ENCODE data around the gene DSCAM. TPM values are rescaled to one million over a fixed set of nuclear protein-coding genes. Genes with fewer than 3 reads are reported as not detected.

Gene DSCAM
- total RNA-seq, 1 experiment from 2014 or later, result not detected

DNA sequence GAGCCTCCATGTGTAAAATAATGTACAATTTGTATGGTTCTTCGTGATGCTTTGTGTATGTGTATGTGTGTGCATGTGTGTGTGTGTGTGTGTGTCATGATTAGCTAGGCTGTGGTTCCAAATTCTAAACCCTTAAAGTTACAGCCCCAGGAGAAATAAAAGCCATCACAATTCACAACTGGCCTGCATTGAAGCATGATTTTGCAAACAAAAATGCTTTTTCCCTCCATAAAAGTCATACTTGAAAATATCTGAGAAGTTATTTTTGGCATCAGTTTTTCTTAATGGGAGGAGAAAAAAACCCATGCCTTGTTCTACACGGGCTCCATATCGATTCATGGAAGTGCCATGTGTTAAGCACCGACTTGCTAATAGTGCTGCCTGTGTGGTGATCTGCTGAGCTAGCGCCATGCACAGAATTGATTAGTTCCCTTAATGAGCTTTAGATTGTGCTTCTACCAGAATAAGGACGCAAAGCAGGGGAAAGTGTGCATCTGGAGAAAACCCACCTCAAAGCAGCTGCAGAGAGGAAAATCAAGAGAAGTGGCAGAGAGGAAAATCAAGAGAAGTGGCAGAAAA, 207.3 kb downstream of the DSCAM start:
- in situ Hi-C loops (cut with HindIII; ENCODE audit: low pct_unique_long_range_greater_than_20kb, low sequenced_read_pairs), result no loop called here
- no peak for DNase-seq (ENCODE audit: low read depth)

DNA sequence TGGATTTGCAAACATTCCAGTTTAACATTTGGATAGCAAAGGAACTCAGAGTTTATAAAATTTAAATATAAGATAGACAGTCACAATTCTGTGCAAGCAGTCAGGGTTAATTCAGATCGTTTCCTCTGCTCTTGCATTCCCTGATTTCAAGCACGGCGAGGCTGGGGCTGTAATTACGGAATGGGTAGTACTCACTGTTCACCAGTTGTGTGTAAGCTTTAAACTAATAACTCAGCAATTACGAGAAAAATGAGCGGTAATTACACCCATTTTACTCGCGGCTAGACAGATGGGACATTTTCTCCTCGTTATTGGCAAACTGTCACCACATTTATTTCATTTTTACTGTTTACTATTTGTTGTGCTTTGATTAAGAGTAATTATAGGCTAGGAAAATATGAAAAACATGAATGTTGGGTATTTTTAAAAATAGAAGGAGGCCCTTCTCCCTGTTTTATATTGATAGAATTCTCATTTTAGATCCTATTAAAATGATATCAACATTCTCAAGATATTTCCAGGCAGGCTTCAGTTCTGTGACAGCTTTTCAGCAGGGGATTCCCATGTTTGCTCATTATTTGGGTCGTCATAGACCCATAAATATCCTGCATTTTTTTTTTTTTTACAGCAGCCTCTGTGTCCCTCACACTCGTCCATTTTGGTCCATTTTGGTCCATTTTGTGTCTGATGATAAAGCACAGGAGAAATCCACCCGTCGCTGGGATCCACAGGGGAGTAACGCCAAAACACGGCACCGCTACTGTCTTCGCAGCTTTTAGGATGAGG, 208.3 kb downstream of the DSCAM start:
- no peak for DNase-seq (ENCODE audit: low read depth)
- in situ Hi-C loops (cut with HindIII; ENCODE audit: low pct_unique_long_range_greater_than_20kb, low sequenced_read_pairs), result no loop called here

DNA sequence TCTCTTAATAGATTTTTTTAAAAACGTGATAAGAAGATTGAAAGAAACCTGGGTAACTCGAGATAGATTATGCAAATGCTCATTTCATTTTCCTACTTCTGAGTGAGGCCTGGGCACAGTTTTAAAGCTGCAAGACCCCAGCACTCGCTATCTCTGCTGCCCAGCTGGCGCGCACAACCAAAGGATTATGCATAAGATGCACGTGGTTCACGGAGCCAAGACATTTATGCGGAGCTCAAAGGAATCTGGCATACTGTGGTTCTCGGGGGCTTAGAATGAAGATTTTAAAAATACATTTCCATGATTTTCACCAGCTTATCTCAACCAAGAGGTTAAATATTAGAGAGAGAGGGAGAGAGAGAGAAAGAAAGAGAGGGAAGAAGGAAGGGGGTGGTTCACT, 210.9 kb downstream of the DSCAM start:
- no peak for DNase-seq (ENCODE audit: low read depth)
- in situ Hi-C loops (cut with HindIII; ENCODE audit: low pct_unique_long_range_greater_than_20kb, low sequenced_read_pairs), result no loop called here

DNA sequence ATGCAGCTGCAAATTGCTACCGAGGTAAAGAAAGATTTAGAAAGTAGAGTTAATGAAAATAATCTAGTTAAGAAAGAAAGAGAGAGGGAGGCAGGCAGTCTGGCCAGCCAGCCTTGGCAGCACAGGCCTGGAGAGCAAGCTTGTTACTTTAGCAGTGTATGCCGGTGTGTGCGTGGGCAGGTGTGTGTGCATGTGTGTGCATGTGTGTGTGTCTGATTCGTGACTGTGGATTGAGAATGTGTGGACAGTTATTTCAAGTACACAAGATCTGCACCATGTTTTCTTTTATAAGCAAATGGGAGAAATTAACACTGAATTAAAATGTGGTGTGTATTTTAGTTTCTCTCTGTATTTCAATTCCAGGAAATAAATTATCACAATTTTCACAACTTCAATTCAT, 211.6 kb downstream of the DSCAM start:
- no peak for DNase-seq (ENCODE audit: low read depth)
- in situ Hi-C loops (cut with HindIII; ENCODE audit: low pct_unique_long_range_greater_than_20kb, low sequenced_read_pairs), result no loop called here

DNA sequence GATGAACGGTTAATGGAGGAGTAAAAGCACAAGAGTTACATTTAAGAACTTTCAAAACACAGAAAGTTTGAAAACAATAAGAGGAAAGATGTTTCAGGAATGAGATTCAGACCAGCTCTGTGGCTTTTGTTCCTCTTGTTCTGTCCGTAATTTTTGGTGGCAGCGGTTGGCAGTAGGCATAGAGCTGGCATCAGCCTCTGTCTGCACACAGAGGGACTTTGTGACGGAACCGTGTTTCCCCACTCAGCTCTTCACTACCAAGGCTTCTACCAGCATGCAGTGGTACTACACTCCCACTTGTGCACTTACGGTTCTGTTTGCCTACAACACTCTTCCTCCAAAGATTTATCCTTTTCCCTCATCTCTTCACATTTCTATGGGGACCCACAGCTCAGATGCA, 212.8 kb downstream of the DSCAM start:
- DNase-seq (ENCODE audit: low read depth), result no peak
- in situ Hi-C loops (cut with HindIII; ENCODE audit: low pct_unique_long_range_greater_than_20kb, low sequenced_read_pairs), result no loop called here

DNA sequence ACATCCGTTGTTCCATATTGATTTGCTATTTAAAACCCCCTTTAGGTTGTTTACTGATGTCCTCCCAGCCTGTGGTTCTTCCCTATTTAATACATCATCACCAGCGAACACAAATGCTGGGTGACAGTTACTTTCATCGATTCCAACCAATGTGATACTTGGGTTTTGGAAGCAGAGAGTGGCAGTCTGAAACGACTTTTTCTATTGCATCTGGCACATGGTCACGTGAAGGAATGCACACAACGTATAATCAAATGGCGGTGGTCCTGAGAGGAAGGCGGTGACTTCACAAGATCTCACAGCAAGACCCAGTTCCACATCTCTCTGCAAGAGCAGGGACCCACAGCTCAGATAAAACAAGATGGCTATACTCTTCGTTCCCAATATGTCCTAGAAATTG, 213.9 kb downstream of the DSCAM start:
- no peak for DNase-seq (ENCODE audit: low read depth)

DNA sequence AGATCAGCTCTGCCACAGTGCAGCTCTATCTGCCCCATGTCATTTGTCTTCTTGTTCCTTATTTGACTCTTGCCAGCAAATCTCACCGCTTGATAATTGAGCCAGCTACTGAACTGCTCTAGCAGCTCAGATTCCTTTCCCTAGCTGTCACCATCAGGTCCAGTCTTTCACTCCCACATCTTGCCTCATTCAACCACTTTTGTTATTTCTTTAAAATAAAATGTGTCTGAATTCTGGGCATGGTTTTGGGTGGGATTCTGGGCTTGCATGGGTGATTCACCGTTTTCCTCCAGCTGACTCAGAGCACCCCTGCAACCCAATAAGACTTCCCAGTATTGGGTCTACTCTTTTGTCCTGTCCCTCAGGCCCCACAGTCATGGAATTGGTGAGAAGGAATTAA, 215.7 kb downstream of the DSCAM start:
- no peak for DNase-seq (ENCODE audit: low read depth)
- in situ Hi-C loops (cut with HindIII; ENCODE audit: low pct_unique_long_range_greater_than_20kb, low sequenced_read_pairs), result no loop called here

More for the DNA sequence above, 213.9 kb downstream of the DSCAM start:
- in situ Hi-C loops (cut with HindIII; ENCODE audit: low pct_unique_long_range_greater_than_20kb, low sequenced_read_pairs), result no loop called here

DNA sequence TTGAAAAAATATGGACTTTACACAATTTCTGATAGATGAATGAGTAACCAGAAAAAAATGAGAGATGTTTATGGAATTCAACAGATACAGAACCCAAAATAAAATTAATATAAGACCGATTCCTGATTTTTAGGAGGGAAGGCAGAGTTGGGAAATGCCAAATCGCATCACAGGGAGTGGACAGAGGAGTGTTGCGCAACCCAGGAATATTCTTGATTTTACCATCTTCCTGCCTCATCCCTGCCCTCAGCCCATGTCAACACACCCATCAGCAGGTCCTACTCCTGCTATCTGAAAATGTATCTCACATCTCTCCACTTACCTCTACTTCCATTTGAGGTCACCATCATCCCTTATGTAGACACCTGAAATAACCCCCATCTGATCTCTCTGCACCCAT, 221.0 kb downstream of the DSCAM start:
- no peak for DNase-seq (ENCODE audit: low read depth)
- in situ Hi-C loops (cut with HindIII; ENCODE audit: low pct_unique_long_range_greater_than_20kb, low sequenced_read_pairs), result no loop called here

DNA sequence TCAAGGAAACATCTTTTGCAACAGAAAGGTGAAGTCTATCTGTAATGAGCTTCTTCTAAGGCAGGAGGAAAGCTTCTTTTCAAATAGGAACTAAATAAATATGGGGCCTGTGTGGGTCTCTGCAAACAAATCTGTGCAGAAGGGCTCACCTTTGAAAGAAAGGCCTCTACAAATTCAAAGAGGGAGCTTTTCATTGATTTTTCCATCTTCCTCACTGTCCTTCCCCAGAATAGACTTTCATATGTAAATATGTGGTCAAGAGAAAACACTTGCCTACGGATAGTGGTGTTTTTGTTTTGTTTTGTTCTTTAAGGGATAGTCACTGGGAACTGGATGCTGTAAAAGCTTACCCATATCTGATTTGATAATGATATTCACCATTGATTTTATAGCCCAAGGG, 223.4 kb downstream of the DSCAM start:
- in situ Hi-C loops (cut with HindIII; ENCODE audit: low pct_unique_long_range_greater_than_20kb, low sequenced_read_pairs), result no loop called here
- no peak for DNase-seq (ENCODE audit: low read depth)

DNA sequence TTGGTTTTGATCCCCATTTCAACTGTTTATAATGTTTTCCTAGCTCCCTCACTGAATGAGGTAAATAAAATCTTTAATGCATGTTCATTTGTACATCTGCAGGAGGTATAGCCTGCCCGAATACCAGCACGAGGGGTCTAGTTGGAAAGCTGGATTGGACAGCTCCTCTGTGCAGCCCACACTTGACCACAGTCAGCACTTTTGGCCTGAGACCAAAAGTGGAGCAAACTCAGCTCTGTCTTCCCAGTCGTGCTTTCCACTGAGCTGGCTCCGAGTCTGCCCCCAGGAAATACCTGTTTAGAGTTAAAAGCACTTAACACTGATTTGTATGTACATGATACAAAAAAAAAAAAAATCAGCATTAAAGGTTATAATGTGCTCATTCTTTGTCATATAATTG, 224.4 kb downstream of the DSCAM start:
- DNase-seq (ENCODE audit: low read depth), result no peak
- in situ Hi-C loops (cut with HindIII; ENCODE audit: low pct_unique_long_range_greater_than_20kb, low sequenced_read_pairs), result no loop called here

DNA sequence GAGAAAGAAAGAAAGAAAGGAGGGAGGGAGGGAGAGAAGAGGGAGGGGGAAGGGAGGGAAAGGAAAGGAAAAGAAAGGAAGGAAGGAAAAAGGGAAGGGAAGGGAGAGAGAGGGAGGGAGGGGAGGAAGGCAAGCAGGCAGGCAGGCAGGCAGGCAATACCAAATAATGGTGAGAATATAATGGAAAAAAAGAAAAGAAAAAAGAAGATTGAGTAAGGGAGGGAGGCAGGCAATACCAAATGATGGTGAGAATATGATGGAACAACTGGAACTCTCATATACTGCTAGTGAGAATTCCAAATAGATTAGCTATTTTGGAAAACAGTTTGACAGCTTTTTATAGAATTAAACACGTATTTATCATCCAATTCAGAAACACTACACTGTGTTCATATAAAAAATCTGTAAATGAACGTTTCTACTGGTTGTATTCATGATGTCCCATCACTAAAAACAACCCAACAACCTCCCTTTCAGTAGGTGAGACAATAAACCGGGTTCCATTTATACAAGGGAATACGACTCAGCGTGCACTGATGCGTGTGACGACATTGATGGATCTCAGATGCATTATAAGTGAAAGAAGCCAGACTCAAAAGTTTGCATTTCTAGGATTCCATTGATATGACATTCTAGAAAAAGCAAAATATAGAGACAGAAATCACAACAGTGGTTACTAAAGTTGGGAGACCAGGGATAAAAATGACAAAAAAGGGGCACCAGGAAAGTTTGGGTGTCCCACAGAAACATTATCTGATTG, 226.4 kb downstream of the DSCAM start:
- in situ Hi-C loops (cut with HindIII; ENCODE audit: low pct_unique_long_range_greater_than_20kb, low sequenced_read_pairs), result no loop called here

DNA sequence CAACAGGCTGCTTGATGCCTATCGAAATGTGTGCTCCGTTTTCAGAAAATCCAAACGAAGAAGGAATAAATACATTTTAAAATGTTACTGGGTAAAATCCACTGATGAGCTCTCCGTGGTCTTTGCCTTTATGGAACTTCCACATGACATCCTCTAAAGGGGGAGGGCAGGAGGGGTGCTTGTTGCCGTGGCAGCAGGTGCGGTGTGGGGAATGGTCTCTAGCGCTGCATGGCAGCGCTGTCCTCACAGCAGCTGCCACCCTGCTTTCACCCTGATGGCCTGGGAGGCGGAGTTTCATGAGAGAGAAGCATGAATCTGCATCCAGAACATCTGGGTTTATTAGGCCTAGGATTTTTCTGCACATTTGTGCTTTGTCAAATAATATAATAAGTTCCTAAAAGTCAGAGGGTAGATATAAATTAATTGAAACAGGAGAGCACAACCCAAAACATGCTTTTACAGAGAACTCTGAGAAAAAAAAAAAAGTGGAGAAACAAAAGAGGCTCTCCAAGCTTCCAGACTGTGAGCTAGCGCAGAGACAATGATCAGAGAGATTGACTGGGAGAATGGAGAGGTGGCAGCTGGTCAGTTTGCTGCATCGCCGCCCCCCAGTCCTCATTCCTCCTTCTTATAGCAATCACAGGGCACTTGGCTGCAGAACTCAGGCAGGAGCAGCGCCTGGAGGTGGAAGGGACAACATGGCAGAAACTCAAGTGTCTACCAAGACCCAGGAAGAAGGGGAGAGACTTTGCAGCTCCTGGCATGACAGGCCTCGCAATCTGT, 228.6 kb downstream of the DSCAM start:
- no peak for DNase-seq (ENCODE audit: low read depth)
- in situ Hi-C loops (cut with HindIII; ENCODE audit: low pct_unique_long_range_greater_than_20kb, low sequenced_read_pairs), result no loop called here

More for the DNA sequence above, 226.4 kb downstream of the DSCAM start:
- peak; percentile 23 for DNase-seq (ENCODE audit: low read depth)

DNA sequence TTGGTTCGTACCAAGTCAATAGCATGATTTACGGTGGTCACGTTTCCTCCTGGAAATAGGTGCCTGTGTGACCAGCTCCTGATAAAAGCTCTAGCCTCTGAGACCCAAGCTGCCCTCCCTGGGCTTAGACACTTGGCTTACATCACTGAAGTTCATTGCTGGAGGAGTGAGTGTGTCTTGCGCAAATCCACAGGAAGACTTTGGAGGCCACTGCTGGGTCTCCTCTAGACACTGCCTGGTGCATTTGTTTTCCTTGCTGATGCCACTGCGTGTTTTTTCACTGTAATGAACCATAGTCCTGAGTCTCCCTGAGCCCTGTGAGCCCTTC, 230.6 kb downstream of the DSCAM start:
- DNase-seq (ENCODE audit: low read depth), result no peak
- in situ Hi-C loops (cut with HindIII; ENCODE audit: low pct_unique_long_range_greater_than_20kb, low sequenced_read_pairs), result no loop called here

DNA sequence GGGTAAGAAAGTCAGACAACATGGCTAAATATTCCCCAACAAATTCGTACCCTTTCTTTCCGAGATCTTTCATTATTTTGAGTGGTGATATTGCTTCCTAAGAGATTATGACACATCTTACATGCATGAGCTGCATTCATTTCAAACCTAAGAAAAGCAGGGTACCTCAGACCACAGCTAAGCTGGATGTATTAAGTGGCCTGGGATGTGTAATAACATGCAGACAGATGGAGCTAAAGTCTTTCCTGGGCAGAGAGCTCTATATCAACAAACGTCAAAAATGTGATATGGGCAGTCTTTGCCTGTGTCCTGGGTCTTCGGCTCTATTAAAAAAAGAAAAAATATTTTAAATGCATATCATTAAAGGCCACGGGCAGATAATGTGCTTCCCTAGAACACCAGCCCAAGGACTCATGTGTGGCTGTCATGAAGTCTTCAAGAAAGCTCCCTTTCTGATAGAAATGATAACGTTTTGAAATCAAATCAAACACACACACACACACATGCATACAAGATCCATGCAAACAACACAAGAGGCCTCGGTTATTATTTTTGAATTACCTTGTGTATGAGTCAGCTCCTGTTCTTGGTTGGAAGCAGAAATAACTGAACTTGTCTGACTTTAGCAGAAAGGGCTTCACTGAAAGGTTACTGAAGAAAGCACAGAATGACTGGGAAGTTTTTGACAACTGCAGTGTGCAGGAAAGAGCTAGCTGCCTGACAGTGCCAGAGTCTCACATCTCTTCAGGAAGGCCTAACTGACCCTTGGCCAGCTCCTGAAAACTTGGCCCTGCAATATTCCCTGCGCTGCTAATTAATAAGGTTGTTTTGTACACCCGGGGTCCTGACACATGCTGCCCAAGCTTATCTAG, 231.2 kb downstream of the DSCAM start:
- in situ Hi-C loops (cut with HindIII; ENCODE audit: low pct_unique_long_range_greater_than_20kb, low sequenced_read_pairs), result no loop called here
- DNase-seq (ENCODE audit: low read depth), result no peak

DNA sequence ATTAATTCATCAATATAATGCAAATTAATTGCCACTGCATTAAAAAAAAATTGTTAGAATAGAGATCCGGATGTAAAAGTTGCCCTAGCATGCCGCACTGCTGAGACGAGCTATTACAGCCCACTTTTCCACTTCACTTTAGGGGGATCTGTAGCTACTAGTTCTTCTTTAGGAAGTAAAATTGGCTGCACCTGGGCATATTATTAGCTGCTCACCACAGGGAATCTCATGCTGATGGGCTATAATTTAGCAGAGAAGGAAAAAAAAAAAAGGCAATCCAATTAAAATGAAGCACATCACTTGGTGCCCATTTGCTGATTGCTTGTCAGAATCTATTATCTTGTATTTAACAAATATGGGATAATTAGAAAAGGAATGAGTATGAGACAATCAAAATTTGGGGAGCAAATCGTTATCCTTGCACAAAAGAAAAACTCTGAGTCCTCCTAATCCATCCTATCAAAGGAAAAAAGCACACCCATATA, 233.4 kb downstream of the DSCAM start:
- in situ Hi-C loops (cut with HindIII; ENCODE audit: low pct_unique_long_range_greater_than_20kb, low sequenced_read_pairs), result no loop called here
- DNase-seq (ENCODE audit: low read depth), result no peak

DNA sequence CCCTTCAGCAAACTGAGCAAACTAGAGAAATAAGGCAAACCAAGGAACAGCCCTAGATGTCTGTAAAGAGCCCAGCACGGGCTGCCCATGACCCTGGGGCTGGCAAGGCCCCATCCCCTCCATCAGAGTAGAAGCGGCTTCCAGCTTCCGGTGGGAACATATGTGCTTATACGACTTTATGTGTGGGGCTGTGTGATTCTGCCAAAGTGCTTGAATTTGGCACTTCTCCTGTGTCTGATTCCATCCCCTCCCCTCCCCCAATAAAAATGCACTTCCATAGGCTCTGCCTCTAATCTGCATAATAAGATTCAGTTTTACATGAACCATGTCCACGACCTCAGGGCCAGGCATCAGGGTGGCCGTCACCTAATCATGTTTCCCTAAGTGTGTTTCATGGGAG, 236.6 kb downstream of the DSCAM start:
- DNase-seq (ENCODE audit: low read depth), result no peak
- in situ Hi-C loops (cut with HindIII; ENCODE audit: low pct_unique_long_range_greater_than_20kb, low sequenced_read_pairs), result no loop called here

DNA sequence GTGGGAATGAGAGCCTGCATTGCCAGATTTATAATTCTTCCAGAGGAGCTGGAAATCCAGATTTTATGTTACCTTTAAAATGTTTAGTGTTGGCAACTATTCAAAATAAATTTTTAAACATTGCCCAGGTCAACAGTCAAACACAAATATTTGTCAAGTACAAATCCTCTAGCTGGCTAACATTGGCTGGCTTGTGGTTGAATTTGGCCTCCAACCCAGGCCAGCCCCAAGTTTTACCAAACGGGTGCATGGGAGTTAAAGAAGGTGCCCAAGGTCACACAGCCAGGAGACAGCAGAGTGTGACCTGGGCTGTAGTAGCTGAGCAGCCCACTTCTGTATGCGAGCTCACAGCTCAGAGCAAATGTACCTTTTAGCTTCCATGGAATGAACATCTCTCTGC, 240.6 kb downstream of the DSCAM start:
- in situ Hi-C loops (cut with HindIII; ENCODE audit: low pct_unique_long_range_greater_than_20kb, low sequenced_read_pairs), result no loop called here
- DNase-seq (ENCODE audit: low read depth), result no peak

DNA sequence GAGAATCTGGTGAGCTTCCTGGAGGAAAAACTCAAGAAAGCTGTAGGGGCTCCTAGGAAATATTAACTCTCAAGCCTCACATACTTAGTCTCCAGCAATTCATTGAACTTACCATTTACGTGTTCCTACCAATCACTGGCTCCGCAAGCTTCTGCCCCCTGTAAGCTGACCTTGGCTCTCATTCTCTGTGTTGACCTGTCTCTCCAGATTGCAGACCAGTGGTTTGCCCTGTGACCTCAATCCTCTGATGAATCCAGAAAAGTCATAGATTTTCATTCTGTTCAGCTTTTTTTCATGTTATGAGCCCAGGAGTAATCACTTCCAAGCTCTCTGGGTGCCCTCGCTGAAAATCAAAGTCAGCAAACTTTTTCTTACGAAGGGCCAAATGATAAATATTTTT, 241.9 kb downstream of the DSCAM start:
- in situ Hi-C loops (cut with HindIII; ENCODE audit: low pct_unique_long_range_greater_than_20kb, low sequenced_read_pairs), result no loop called here
- no peak for DNase-seq (ENCODE audit: low read depth)

All from Caki2 (cell line).